Ascending aorta (tissue), 2 donors: ENCODE results near the gene COQ8A. TPM values are rescaled to one million over a fixed set of nuclear protein-coding genes. Genes with fewer than 3 reads are reported as not detected.

Source experiments
- DNase-seq, 2 donors: peaks; one replicate each; pipeline ENCODE4 v3.0.0-alpha.2; 2019; ENCODE audit warnings: low spot score in 2 of 2
- H3K27ac ChIP-seq, 2 donors: fragments of 200-600 bp; sonication (generic); one replicate each; pipeline ENCODE4 v1.5.1; 2016 to 2017; ENCODE audit warnings: mild to moderate bottlenecking in 1 of 2
- H3K27me3 ChIP-seq: fragments of 200-600 bp; sonication (generic); one replicate; pipeline ENCODE4 v1.5.1; 2017
- H3K36me3 ChIP-seq, 2 donors: fragments of 200-600 bp; sonication (generic); one replicate each; pipeline ENCODE4 v1.5.1; 2016
- H3K4me1 ChIP-seq, 2 donors: fragments of 200-600 bp; sonication (generic); one replicate each; pipeline ENCODE4 v1.5.1; 2016 to 2017; ENCODE audit warnings: mild to moderate bottlenecking in 1 of 2
- H3K4me3 ChIP-seq, 2 donors: fragments of 200-600 bp; sonication (generic); one replicate each; pipeline ENCODE4 v1.5.1; 2016 to 2017; ENCODE audit warnings: mild to moderate bottlenecking in 1 of 2
- H3K9me3 ChIP-seq, 2 donors: fragments of 200-600 bp; sonication (generic); one replicate each; pipeline ENCODE4 v1.5.1; 2016
- CTCF ChIP-seq, 3 experiments: fragments of 200-600 bp in 2 of 3; fragments of 450-650 bp in 1 of 3; sonication (generic) in 2 of 3; IDR thresholded peaks; one replicate each; pipeline ENCODE4 v1.5.1; 2016 to 2019; ENCODE audit warnings: antibody characterized with exemption in 3 of 3, mild to moderate bottlenecking in 1 of 3, moderate library complexity in 1 of 3
- intact Hi-C: fragments of 100-400 bp; cut with DNase I; formaldehyde crosslinking; loops from one replicate; pipeline ENCODE4 v1.15.1; 2023
- total RNA-seq: library from RNA; depleted of rRNA; stranded (reverse); fragments of >200 nt; gene quantifications from one replicate; pipeline ENCODE4 v1.1.0, GENCODE V29; 2016

Gene COQ8A
- total RNA-seq, 1 donor from 2014 or later: 42.4 TPM

- H3K4me1 ChIP-seq: no peaks in the 10 kb centered on the region
- TF ChIP-seq CTCF (IDR thresholded peaks at IDR 0.05): no peak
- intact Hi-C loops: no loop called here
- H3K4me3 ChIP-seq: no peak overlapping the region
- no peaks in the 10 kb centered on the region for H3K9me3 ChIP-seq
- DNase-seq: no peak
- peaks cover 52 to 78% of the 10 kb centered on the region in 2 donors for H3K36me3 ChIP-seq
- no peaks in the 10 kb centered on the region for H3K27me3 ChIP-seq
- H3K27ac ChIP-seq: no peak overlapping the region
Measured at GRCh38 chr1:226893936-226894335, 46.2 kb upstream of the COQ8A start.

- intact Hi-C loops: no loop called here
- Histone ChIP-seq H3K9me3 (no peaks in the 10 kb centered on the region), H3K4me1 (no peaks in the 10 kb centered on the region), H3K27ac (no peak overlapping the region), H3K4me3 (no peak overlapping the region), H3K27me3 (no peaks in the 10 kb centered on the region), H3K36me3 (peaks cover 50 to 79% of the 10 kb centered on the region in 2 donors)
- DNase-seq: no peak
- no peak for TF ChIP-seq CTCF (IDR thresholded peaks at IDR 0.05)
Measured at GRCh38 chr1:226894826-226895225, 45.3 kb upstream of the COQ8A start.

GRCh38 chr1:226895644-226896043, 44.5 kb upstream of the COQ8A start:
- peaks cover 46 to 79% of the 10 kb centered on the region in 2 donors for H3K36me3 ChIP-seq

GRCh38 chr1:226898246-226898645, 41.8 kb upstream of the COQ8A start:
- Histone ChIP-seq H3K9me3 (no peaks in the 10 kb centered on the region), H3K27me3 (no peaks in the 10 kb centered on the region), H3K4me3 (no peak overlapping the region), H3K36me3 (peaks cover 23 to 63% of the 10 kb centered on the region in 2 donors), H3K27ac (no peak overlapping the region), H3K4me1 (no peaks in the 10 kb centered on the region)
- TF ChIP-seq CTCF (IDR thresholded peaks at IDR 0.05): no peak
- intact Hi-C loops: no loop called here
- no peak for DNase-seq

More at GRCh38 chr1:226895644-226896043, 44.5 kb upstream of the COQ8A start:
- Histone ChIP-seq H3K27ac (no peak overlapping the region), H3K27me3 (no peaks in the 10 kb centered on the region), H3K4me1 (no peaks in the 10 kb centered on the region), H3K9me3 (no peaks in the 10 kb centered on the region), H3K4me3 (no peak overlapping the region)
- TF ChIP-seq CTCF (IDR thresholded peaks at IDR 0.05): no peak
- no peak for DNase-seq
- intact Hi-C loops: no loop called here

- Histone ChIP-seq H3K27ac (no peak overlapping the region), H3K4me3 (no peak overlapping the region), H3K9me3 (no peaks in the 10 kb centered on the region), H3K36me3 (peaks cover 7 to 41% of the 10 kb centered on the region in 2 donors), H3K27me3 (no peaks in the 10 kb centered on the region), H3K4me1 (no peaks in the 10 kb centered on the region)
- intact Hi-C loops: loop anchor here (10.0 kb wide), 1 partner anchor 533 kb away; no protein-coding TSS in a partner anchor
- DNase-seq: no peak
- TF ChIP-seq CTCF (IDR thresholded peaks at IDR 0.05): no peak
Measured at GRCh38 chr1:226901421-226901820, 38.7 kb upstream of the COQ8A start.

GRCh38 chr1:226902601-226903000, 37.5 kb upstream of the COQ8A start:
- Histone ChIP-seq H3K27ac (no peak overlapping the region), H3K9me3 (no peaks in the 10 kb centered on the region), H3K4me3 (no peak overlapping the region), H3K36me3 (peaks cover 7 to 35% of the 10 kb centered on the region in 2 donors), H3K27me3 (no peaks in the 10 kb centered on the region), H3K4me1 (no peaks in the 10 kb centered on the region)
- DNase-seq: no peak
- no peak for TF ChIP-seq CTCF (IDR thresholded peaks at IDR 0.05)
- intact Hi-C loops: loop anchor here (10.0 kb wide), 1 partner anchor 532 kb away; no protein-coding TSS in a partner anchor
